GM21529 (cell line): ENCODE measurements around the gene OLR1.

ENCODE experiments used
- ATAC-seq: cut with Tn5 transposase; IDR thresholded peaks from one replicate; pipeline ENCODE4 v1.9.1; 2021; ENCODE audit not compliant: unreplicated experiment

The OLR1 gene

GRCh38 chr12:10154145-10154496 lies 17.8 kb downstream of the OLR1 start:
- no peak for ATAC-seq

- ATAC-seq, result peak; percentile 62
Observed at GRCh38 chr12:10153271-10154144, 18.4 kb downstream of the OLR1 start.

DNA sequence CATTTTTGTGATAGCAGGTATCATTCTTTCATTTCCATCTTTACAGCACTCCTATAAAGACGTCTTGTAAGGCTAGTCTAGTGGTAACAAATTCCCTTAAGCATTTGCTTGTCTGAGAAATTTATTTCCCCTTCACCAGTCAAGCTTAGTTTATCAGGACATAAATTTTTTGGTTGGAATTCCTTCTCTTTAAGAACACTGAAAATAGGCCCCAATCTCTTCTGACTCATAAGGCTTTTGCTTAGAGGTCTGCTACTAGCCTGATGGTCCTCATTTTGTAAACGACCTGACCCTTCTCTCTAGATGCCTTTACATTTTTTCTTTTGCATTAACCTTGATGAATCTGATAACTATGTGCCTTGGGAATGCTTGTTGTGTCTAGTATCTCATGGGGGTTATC lies 20.3 kb downstream of the OLR1 start:
- ATAC-seq, result no peak

DNA sequence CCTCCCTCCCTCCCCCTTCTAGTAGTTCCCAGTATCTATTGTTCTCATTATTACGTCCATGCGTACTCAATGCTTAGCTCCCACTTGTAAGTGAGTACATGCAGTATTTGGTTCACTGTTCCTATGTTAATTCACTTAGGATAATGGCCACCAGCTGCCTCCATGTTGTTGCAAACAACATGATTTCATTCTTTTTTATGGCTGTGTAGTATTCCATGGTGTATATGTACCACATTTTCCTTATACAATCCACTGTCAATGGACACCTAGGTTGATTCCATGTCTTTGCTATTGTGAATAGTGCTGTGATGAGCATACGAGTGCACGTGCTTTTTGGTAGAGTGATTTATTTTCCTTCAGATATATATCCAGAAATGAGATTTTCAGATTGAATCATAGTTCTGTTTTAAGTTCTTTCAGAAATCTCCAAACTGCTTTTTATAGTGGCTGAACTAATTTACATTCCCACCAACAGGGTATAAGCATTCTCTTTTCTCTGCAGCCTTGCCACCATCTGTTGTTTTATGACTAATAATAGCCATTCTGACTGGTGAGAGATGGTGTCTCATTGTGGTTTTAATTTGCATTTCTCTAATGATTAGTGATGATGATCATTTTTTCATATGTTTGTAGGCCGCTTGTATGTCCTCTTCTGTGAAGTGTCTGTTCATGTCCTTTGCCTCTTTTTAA lies 24.1 kb downstream of the OLR1 start:
- ATAC-seq, result peak; percentile 72

DNA sequence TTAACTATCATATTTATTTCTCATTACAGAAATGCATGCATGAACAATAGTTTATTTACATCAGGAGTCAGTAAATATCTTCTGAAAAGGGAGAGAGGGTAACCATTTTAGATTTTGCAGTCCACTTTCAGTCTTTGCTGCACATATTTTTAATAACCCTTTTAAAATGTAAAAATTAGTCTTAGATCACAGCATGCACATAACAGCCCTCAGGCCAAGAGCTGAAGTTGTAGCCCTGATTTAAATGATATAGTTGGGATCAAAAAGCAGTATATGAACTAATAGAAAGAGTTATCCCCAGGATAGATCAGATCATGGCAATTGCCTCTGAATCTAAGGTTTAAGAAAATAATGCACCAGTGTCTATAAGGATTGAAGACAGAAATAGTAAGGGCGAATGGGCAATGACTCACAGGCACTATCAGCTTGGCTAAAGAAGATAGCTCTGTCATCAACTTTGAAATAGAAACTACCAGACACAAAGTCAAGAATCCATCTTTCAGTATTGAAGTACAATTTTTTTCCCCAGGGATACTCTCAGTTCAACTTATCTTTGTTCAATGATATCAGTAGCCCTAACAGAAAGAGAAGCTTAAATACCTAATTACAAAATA lies 28.8 kb downstream of the OLR1 start:
- ATAC-seq, result no peak

GRCh38 chr12:10140001-10140400 lies 31.9 kb downstream of the OLR1 start:
- ATAC-seq, result no peak

- ATAC-seq, result no peak
Observed at GRCh38 chr12:10136637-10137205, 35.2 kb downstream of the OLR1 start.

DNA sequence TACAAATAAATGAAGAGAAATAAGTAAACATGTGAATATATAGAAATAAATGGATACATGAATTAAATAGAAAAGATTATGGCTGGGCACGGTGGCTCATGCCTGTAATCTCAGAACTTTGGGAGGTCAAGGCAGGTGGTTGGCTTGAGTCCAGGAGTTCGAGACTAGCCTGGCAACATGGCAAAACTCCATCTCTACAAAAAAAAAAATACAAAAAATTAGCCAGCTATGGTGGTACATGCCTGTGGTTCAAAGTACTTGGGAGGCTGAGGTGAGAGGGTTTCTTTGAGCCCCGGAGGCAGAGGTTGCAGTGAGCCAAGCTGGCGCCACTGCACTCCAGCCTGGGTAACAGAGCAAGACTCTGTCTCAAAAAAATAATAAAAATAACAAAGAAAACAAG lies 36.8 kb downstream of the OLR1 start:
- no peak for ATAC-seq

DNA sequence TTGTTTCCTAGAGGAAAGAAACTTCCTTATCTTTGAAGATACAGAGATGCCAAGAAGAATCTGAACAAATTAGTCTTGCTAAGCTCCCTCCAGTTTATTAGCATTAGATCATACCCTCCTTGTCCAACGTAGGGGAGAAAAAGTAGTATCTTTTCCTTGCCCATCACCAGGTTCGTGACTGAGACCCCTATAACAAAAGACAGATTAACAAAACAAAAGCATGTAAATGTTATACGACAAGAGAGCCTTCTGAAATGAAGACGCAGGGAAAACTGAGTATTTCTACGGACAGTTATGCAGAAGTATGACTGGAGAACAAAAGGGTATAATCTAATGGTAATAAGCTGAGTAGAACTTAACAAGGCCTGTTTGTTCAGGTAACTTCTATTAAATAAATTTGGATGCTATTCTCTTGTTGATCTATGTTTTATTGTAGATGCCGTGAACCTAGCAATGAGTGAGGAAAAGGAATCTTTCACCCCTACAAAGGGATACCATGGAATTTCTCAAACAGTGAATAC lies 39.0 kb downstream of the OLR1 start:
- ATAC-seq, result no peak

GRCh38 chr12:10131111-10131690 lies 40.7 kb downstream of the OLR1 start:
- no peak for ATAC-seq

DNA sequence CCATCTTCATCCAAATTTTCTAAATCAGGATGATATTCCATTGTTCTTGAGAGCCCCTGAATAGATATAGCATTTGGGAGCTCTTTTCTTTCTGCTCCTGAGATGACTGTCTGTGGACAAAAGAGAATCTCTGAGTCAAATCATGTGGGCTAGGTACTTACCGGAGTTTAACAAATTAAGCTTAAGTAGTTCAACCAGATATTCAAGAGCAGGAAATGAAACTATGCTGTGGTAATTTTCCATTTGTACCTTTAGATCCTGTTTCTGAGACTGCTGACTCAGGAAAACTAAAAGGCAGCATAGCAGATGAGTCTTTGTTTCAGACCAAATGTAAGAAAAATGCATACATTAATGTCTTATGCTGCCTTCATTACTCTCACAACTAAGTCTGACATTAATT lies 41.9 kb downstream of the OLR1 start, which contains the start of gene CLEC7A:
CLEC7A (minus strand) TSS at position 158 of the 400 bp plus-strand sequence; CDS start at position 41, 117 bp downstream.
- ATAC-seq, result peak; percentile 94

DNA sequence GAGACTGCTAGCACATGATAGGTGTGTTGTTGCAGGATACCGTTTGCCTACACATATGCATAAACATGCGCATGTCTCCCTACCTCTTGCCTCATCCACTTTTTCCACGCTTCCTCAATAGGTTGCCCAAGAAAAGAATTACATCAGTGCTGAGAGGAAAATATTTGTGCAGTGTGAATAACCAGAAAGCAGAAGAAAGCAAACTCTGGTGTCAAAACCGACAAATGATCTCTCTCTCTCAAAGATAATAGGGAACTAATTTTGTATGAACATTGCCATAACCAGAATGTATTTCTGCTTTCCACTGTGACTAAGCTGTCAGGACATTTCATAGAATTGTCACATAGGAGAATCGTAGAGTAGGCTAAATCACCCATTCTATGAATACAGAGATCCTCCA lies 43.2 kb downstream of the OLR1 start:
- no peak for ATAC-seq

- ATAC-seq, result no peak
Observed at GRCh38 chr12:10126413-10126812, 45.5 kb downstream of the OLR1 start.

DNA sequence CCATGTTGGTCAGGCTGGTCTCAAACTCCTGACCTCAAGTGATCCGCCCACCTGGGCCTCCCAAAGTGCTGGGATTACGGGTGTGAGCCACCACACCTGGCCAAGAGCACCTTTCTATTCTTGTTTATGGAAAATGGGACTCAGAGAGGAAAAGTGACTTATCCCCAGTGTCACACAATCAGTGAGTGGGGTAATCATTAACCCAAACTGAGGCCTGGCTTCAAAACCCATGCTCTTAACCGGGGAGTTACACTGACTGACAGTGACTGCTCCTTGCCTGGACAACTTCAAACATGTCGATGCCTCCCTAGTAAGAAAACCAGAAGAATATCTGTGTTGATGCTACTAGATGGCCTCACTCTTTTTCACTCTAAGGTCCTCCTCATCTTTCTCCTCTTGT lies 49.2 kb downstream of the OLR1 start:
- no peak for ATAC-seq

- no peak for ATAC-seq
Observed at GRCh38 chr12:10121278-10121677, 50.7 kb downstream of the OLR1 start.

DNA sequence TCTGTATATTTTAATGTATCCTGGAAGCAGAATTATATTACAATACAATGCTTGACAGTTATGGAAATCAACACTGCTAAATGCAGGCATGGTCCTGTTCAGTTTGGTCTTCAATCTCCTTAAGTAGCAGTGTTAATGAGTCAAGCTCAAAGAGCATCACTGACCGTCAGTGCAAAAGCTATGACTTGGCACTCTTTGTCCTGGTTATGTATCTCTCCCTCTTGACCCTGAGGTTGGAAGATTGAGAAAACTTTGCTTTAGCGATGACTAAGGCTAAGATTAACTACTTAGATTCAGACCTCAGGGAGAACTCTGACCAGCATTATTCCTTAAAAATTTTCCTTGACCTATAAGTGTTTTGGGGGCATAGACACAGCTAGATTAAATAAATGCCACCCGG lies 52.9 kb downstream of the OLR1 start:
- no peak for ATAC-seq

GRCh38 chr12:10115890-10116289 lies 56.0 kb downstream of the OLR1 start:
- no peak for ATAC-seq

- no peak for ATAC-seq
Observed at GRCh38 chr12:10115311-10115710, 56.6 kb downstream of the OLR1 start.

- ATAC-seq, result no peak
Observed at GRCh38 chr12:10113920-10114319, 58.0 kb downstream of the OLR1 start.

GRCh38 chr12:10113075-10113474 lies 58.9 kb downstream of the OLR1 start:
- no peak for ATAC-seq

DNA sequence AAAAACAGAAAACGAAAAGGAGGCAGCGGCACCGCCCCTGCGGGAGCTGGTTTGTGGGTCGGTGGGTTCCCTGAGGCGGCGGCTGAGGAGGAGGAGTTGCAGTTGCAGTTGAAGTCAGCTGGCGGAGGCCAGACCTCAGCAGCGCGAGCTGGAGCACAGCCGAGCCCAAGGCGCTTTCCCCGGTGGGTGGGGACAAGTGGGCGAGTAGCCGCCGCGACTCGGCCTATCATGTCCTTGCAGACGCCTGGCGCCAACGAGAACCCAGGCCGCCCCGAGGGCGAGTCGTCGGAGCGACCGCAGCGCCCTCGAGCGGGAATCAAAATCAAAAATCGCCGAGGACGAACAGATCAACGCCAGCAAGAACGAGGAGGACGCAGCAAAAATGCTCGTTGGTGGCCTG lies 60.5 kb downstream of the OLR1 start:
- ATAC-seq, result no peak
